Right atrium auricular region (tissue), 2 donors: ENCODE results near the gene NOA1. TPM values are rescaled to one million over a fixed set of nuclear protein-coding genes. Genes with fewer than 3 reads are reported as not detected.
"Not testable (repeated sequence)": the region's sequence is repeated elsewhere in the genome, so short reads cannot be mapped to it uniquely, and the experiment has no call there.

Source experiments
- DNase-seq: peaks from one replicate; pipeline ENCODE4 v3.0.0-alpha.2; 2019; ENCODE audit warnings: low spot score
- H3K27ac ChIP-seq, 2 donors: fragments of 200-600 bp; sonication (generic); 1 replicate in 1 of 2; 2 replicates in 1 of 2; pipeline ENCODE4 v1.5.1; 2016 to 2019
- H3K27me3 ChIP-seq, 2 donors: fragments of 200-600 bp; sonication (generic); one replicate each; pipeline versions ENCODE4 v1.5.1 to v1.6.0; 2017 to 2019
- H3K36me3 ChIP-seq: fragments of 200-600 bp; sonication (generic); one replicate; pipeline ENCODE4 v1.5.1; 2016
- H3K4me1 ChIP-seq, 2 donors: fragments of 200-600 bp; sonication (generic); one replicate each; pipeline versions ENCODE4 v1.5.1 to v1.6.0; 2017 to 2019
- H3K4me3 ChIP-seq, 2 donors: fragments of 200-600 bp; sonication (generic); 1 replicate in 1 of 2; 2 replicates in 1 of 2; pipeline ENCODE4 v1.5.1; 2017 to 2019; ENCODE audit warnings: mild to moderate bottlenecking in 1 of 2, moderate library complexity in 1 of 2
- H3K9me3 ChIP-seq, 2 donors: fragments of 200-600 bp; sonication (generic); one replicate each; pipeline ENCODE4 v1.5.1; 2019
- total RNA-seq, 2 donors: library from RNA; depleted of rRNA; stranded (reverse); fragments of >200 nt; gene quantifications; one replicate each; pipeline ENCODE4 v1.1.0, GENCODE V29; 2016
- TF ChIP-seq, protein P1 (sequence below), 2 donors: fragments of 200-600 bp; sonication (generic); IDR thresholded peaks; one replicate each; pipeline ENCODE4 v1.5.1; 2019; ENCODE audit warnings: antibody characterized with exemption in 2 of 2

Gene NOA1
- total RNA-seq, 2 donors from 2014 or later: 11.8 to 17.2 TPM

DNA sequence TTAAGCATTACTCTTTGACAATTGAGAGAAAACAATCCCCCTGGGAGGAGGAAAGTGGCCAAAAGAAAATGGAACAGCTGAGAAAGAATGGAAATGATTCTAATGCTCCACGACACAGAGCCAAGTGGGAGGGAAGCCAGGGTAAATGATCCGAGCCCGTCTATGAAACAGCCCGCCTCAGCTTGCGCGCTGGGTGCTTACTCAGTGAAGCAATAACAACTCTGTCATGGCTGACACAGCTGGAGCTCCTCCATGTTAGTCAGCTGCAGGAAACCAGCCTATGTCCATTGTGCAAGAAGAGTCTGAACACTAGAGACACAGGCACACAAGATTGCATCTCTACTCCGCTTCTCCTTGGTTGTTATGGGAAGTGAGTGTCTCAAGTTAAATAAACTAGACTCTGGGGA is 19.3 kb downstream of the NOA1 start:
- Histone ChIP-seq H3K36me3 (peaks cover 10% of the 10 kb centered on the region), H3K4me1 (no peaks in the 10 kb centered on the region), H3K27me3 (no peaks in the 10 kb centered on the region), H3K4me3 (no peak overlapping the region), H3K27ac (peak overlapping the region; percentile 7 to 37), H3K9me3 (no peaks in the 10 kb centered on the region)
- DNase-seq: peak; percentile 97
- TF ChIP-seq, protein P1, sequence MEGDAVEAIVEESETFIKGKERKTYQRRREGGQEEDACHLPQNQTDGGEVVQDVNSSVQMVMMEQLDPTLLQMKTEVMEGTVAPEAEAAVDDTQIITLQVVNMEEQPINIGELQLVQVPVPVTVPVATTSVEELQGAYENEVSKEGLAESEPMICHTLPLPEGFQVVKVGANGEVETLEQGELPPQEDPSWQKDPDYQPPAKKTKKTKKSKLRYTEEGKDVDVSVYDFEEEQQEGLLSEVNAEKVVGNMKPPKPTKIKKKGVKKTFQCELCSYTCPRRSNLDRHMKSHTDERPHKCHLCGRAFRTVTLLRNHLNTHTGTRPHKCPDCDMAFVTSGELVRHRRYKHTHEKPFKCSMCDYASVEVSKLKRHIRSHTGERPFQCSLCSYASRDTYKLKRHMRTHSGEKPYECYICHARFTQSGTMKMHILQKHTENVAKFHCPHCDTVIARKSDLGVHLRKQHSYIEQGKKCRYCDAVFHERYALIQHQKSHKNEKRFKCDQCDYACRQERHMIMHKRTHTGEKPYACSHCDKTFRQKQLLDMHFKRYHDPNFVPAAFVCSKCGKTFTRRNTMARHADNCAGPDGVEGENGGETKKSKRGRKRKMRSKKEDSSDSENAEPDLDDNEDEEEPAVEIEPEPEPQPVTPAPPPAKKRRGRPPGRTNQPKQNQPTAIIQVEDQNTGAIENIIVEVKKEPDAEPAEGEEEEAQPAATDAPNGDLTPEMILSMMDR (IDR thresholded peaks at IDR 0.05): no peak

DNA sequence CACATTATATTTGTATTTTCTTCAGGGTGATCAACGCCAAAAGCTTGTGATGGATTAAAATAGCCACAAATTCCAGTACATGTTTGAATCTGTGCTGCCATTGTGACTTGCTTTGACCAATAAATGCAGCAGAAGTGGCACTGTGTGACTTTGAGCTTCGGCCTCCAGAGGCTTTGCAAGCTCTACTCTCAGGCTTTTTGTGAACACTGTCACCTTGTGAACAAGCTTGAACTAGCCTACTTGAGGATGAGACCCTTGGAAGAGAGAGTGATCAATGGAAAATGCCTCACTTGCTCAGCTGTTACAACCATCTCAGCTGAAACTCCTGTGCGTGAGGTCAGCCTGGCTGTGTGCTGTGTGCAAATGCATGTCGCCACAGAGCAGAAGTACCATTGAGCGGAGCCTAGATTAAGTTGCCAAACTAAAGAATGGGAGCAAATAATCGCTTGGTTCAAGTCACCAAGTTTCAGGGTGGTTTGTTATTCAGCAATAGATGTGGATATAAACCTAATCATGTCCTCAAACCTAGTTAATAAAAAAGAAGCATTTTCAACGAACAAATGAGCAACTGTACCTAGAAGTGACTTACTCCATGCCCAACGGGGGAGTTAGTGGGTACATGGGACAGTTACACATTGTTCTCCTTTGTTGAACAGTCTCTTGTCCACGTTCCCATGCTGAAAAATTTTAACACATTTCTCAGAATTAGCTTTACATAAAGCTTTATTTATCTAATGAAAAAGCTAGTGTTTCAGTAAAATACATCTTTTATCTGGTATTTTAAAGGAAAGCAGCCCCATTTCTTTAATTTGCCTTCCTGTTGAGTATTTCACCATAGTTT is 23.5 kb downstream of the NOA1 start:
- TF ChIP-seq, protein P1 (IDR thresholded peaks at IDR 0.05): no peak
- Histone ChIP-seq H3K27ac (no peak overlapping the region), H3K27me3 (no peaks in the 10 kb centered on the region), H3K4me3 (no peak overlapping the region), H3K36me3 (no peaks in the 10 kb centered on the region), H3K4me1 (no peaks in the 10 kb centered on the region), H3K9me3 (no peaks in the 10 kb centered on the region)
- DNase-seq: no peak

DNA sequence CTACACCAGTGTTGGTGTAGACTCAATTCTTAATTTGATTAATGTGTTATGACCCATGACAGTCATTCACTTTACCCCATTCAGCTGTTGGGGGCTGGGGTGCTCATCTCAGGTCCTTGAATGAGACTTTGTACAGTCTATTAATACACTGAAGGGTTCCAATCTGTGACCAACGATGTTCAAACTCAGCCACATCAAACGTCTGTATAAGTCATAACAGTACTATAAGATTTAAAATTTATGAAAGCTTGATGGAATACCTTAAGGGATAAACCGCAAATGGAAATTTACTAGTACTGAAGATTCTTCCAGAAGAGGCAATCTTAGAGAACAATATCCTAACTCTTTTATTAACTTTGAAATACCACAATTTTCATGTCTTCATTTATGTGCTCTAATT is 36.0 kb downstream of the NOA1 start:
- no peak overlapping the region for H3K27ac ChIP-seq
- no peaks in the 10 kb centered on the region for H3K9me3 ChIP-seq
- no peak overlapping the region for H3K4me3 ChIP-seq
- H3K27me3 ChIP-seq: no peaks in the 10 kb centered on the region
- no peak for DNase-seq
- H3K4me1 ChIP-seq: no peaks in the 10 kb centered on the region
- peaks cover 13% of the 10 kb centered on the region for H3K36me3 ChIP-seq
- TF ChIP-seq, protein P1 (IDR thresholded peaks at IDR 0.05): no peak

DNA sequence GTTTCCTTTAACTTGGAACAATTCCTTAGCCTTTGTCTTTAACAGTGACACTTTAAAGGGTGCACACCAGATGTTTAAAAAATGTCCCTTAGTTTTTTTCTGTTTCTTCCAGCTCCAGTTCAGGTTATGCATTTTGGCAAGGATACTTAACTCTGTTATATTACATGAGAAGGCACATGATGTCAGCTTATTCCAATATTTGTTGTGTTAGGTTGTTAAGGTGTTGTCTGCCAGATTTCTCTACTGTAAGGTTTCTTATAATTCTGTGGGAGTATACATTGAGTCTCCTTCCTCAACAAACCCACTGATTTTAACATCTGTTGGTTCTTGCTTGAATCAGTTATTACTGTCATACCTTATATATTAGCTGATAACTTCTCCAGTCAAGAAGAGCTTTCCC is 36.4 kb downstream of the NOA1 start:
- Histone ChIP-seq H3K36me3 (peaks cover 13% of the 10 kb centered on the region), H3K9me3 (no peaks in the 10 kb centered on the region), H3K27ac (no peak overlapping the region), H3K4me3 (no peak overlapping the region), H3K4me1 (no peaks in the 10 kb centered on the region), H3K27me3 (no peaks in the 10 kb centered on the region)
- TF ChIP-seq, protein P1 (IDR thresholded peaks at IDR 0.05): no peak
- DNase-seq: no peak

DNA sequence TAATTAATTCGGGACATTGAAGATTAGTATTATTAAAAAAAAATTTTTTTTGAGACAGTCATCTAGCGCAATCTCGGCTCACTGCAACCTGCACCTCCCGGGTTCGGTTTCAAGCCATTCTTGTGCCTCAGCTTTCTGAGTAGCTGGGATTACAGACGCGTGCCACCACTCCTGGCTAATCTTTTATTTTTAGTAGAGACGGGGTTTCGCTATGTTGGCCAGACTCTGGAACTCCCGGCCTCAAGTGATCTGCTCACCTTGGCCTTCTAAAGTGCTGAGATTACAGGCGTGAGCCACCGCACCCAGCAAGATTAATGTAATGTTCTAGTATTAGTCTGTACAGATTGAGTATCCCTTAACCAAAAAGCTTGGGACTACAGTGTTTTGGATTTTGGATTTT is 37.0 kb downstream of the NOA1 start:
- H3K4me3 ChIP-seq: no peak overlapping the region
- no peaks in the 10 kb centered on the region for H3K4me1 ChIP-seq
- no peak overlapping the region for H3K27ac ChIP-seq
- peaks cover 13% of the 10 kb centered on the region for H3K36me3 ChIP-seq
- no peaks in the 10 kb centered on the region for H3K9me3 ChIP-seq
- TF ChIP-seq, protein P1 (IDR thresholded peaks at IDR 0.05): no peak
- no peaks in the 10 kb centered on the region for H3K27me3 ChIP-seq
- DNase-seq: no peak

DNA sequence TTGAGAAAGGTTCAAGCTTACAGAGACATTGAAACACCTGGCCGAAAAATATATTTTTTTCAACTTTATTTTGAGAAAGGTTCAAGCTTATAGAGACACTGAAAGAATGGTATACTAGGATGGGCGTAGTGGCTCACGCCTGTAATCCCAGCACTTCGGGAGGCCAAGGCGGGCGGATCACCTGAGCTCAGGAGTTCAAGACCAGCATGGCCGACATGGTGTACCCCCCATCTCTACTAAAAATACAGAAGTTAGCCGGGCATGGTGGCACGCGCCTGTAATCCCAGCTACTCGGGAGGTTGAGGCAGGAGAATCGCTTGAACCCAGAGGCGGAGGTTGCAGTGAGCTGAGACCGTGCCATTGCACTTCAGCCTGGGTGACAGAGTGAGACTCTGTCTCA is 37.6 kb downstream of the NOA1 start:
- H3K9me3 ChIP-seq, H3K27me3 ChIP-seq, H3K4me3 ChIP-seq, H3K4me1 ChIP-seq, H3K27ac ChIP-seq, DNase-seq: not testable (repeated sequence)
- peaks cover 13% of the 10 kb centered on the region for H3K36me3 ChIP-seq
